IMR-90 (cell line): ENCODE results near the gene KBTBD8. TPM values are rescaled to one million over a fixed set of nuclear protein-coding genes. Genes with fewer than 3 reads are reported as not detected.

ENCODE experiments used
- ATAC-seq: fragments of 200-7000 bp; cut with Tn5 transposase; 2 replicates; pipeline ENCODE4 v1.9.1; 2020; ENCODE audit warnings: low read depth, mild to moderate bottlenecking, moderate library complexity
- BruUV-seq: library from RNA; stranded (reverse); fragments of 400-500 nt; replicated peaks from 2 replicates; lab custom pipeline; 2021; lab: Mats Ljungman, UMichigan
- CTCF ChIA-PET: fragments of 300-600 bp; formaldehyde crosslinking; extraction: SDS; loops from one replicate; lab custom pipeline; 2021; ENCODE audit warnings: antibody characterized with exemption; lab: Yijun Ruan, JAX
- POLR2A ChIA-PET: fragments of 300-600 bp; sonication (Branson Sonifier 250); formaldehyde crosslinking; loops from one replicate; lab custom pipeline; 2022; ENCODE audit warnings: antibody characterized with exemption; ENCODE audit not compliant: unreplicated experiment; lab: Charles Lee
- DNase-seq: peaks from one replicate; pipeline ENCODE4 v3.0.0; 2013
- H2AFZ ChIP-seq: replicated peaks from 2 replicates; pipeline ENCODE3; 2013; ENCODE audit warnings: low read length, mild to moderate bottlenecking; ENCODE audit not compliant: poor library complexity
- H2AK5ac ChIP-seq: 2 replicates; pipeline ENCODE4 v1.6.1; 2013; ENCODE audit warnings: low read depth, low read length, inconsistent platforms
- H2AK9ac ChIP-seq: replicated peaks from 2 replicates; pipeline ENCODE3; 2013; ENCODE audit warnings: mild to moderate bottlenecking, low read depth, low read length, moderate library complexity; ENCODE audit not compliant: poor library complexity
- H2BK120ac ChIP-seq: 2 replicates; pipeline ENCODE4 v1.6.1; 2013; ENCODE audit warnings: low read depth, low read length, inconsistent platforms
- H2BK15ac ChIP-seq: 3 replicates; pipeline ENCODE4 v1.6.1; 2013; ENCODE audit warnings: low read depth, low read length, inconsistent platforms
- H2BK20ac ChIP-seq: 2 replicates; pipeline ENCODE4 v1.6.1; 2013; ENCODE audit warnings: low read depth, mild to moderate bottlenecking, inconsistent platforms, low read length, moderate library complexity
- H2BK5ac ChIP-seq: 2 replicates; pipeline ENCODE4 v1.6.1; 2013; ENCODE audit warnings: mild to moderate bottlenecking, low read depth, low read length, inconsistent platforms; ENCODE audit not compliant: poor library complexity, severe bottlenecking
- H3K14ac ChIP-seq: replicated peaks from 2 replicates; pipeline ENCODE4 v1.6.1; 2013; ENCODE audit warnings: low read depth, low read length, inconsistent platforms
- H3K18ac ChIP-seq: 2 replicates; pipeline ENCODE4 v1.6.1; 2013; ENCODE audit warnings: low read depth, low read length, control low read depth
- H3K23ac ChIP-seq: 2 replicates; pipeline ENCODE4 v1.6.1; 2013; ENCODE audit warnings: low read depth, low read length, inconsistent platforms
- H3K27ac ChIP-seq: 2 replicates; pipeline ENCODE4 v1.5.1; 2013; ENCODE audit warnings: mild to moderate bottlenecking, control low read depth, low read length; ENCODE audit not compliant: insufficient read depth
- H3K27me3 ChIP-seq: 2 replicates; pipeline ENCODE4 v1.6.1; 2013; ENCODE audit warnings: low read length; ENCODE audit not compliant: control insufficient read depth, insufficient read depth
- H3K36me3 ChIP-seq: 2 replicates; pipeline ENCODE4 v1.6.1; 2013; ENCODE audit warnings: low read length, mixed read lengths; ENCODE audit not compliant: control insufficient read depth, insufficient read depth
- H3K4ac ChIP-seq: 2 replicates; pipeline ENCODE4 v1.6.1; 2013; ENCODE audit warnings: low read depth, low read length, inconsistent platforms
- H3K4me1 ChIP-seq: 2 replicates; pipeline ENCODE4 v1.6.1; 2013; ENCODE audit warnings: low read length, mixed read lengths; ENCODE audit not compliant: control insufficient read depth, insufficient read depth
- H3K4me2 ChIP-seq: 2 replicates; pipeline ENCODE4 v1.6.1; 2013; ENCODE audit warnings: low read depth, mild to moderate bottlenecking, control low read depth, low read length, moderate library complexity
- H3K4me3 ChIP-seq: 2 replicates; pipeline ENCODE4 v1.5.1; 2013; ENCODE audit warnings: low read depth, mild to moderate bottlenecking, control low read depth, low read length, moderate library complexity; ENCODE audit not compliant: insufficient read depth
- H3K56ac ChIP-seq: 2 replicates; pipeline ENCODE4 v1.6.1; 2013; ENCODE audit warnings: low read length, inconsistent platforms; ENCODE audit not compliant: insufficient read depth; ENCODE audit errors: extremely low read depth
- H3K79me1 ChIP-seq, 2 experiments: 2 replicates each; pipeline ENCODE4 v1.6.1; 2013; ENCODE audit warnings: low read length in 2 of 2, inconsistent platforms in 1 of 2, low read depth in 1 of 2
- H3K9ac ChIP-seq: 2 replicates; pipeline ENCODE4 v1.6.1; 2013; ENCODE audit warnings: low read depth, low read length, control low read depth
- H3K9me1 ChIP-seq: 2 replicates; pipeline ENCODE4 v1.6.1; 2013; ENCODE audit warnings: low read length, inconsistent platforms; ENCODE audit not compliant: insufficient read depth
- H3K9me3 ChIP-seq: 2 replicates; pipeline ENCODE4 v1.6.1; 2013; ENCODE audit warnings: low read length; ENCODE audit not compliant: control insufficient read depth, insufficient read depth
- H4K20me1 ChIP-seq: 2 replicates; pipeline ENCODE4 v1.6.1; 2013; ENCODE audit warnings: low read length, inconsistent platforms; ENCODE audit not compliant: insufficient read depth
- H4K5ac ChIP-seq: 2 replicates; pipeline ENCODE4 v1.6.1; 2013; ENCODE audit warnings: mild to moderate bottlenecking, low read depth, low read length, control low read depth
- H4K8ac ChIP-seq, 2 experiments: 2 replicates each; pipeline ENCODE4 v1.6.1; 2013; ENCODE audit warnings: low read depth in 2 of 2, low read length in 2 of 2, control low read depth in 1 of 2, inconsistent platforms in 1 of 2
- H4K91ac ChIP-seq: 2 replicates; pipeline ENCODE4 v1.6.1; 2013; ENCODE audit warnings: low read depth, low read length, inconsistent platforms; ENCODE audit not compliant: insufficient read depth
- BHLHE40 ChIP-seq: fragments of 150-350 bp; IDR thresholded peaks from 2 replicates; pipeline ENCODE4 v1.6.1; 2016; ENCODE audit warnings: mild to moderate bottlenecking, low read depth, low read length
- CEBPB ChIP-seq: IDR thresholded peaks from 2 replicates; pipeline ENCODE4 v1.6.1; 2012; ENCODE audit warnings: low read depth, low read length, improper control_type of control experiment
- CHD1 ChIP-seq: IDR thresholded peaks from 2 replicates; pipeline ENCODE4 v1.6.1; 2012; ENCODE audit warnings: low read depth, low read length, improper control_type of control experiment
- CTCF ChIP-seq: conservative IDR thresholded peaks from 2 replicates; pipeline ENCODE4 v1.5.1; 2012; ENCODE audit warnings: mild to moderate bottlenecking, low read depth, low read length, improper control_type of control experiment
- ELK1 ChIP-seq: fragments of 150-350 bp; IDR thresholded peaks from 2 replicates; pipeline ENCODE4 v1.6.1; 2016; ENCODE audit warnings: low read depth, mild to moderate bottlenecking, low read length, moderate library complexity, borderline replicate concordance
- FOS ChIP-seq: fragments of 150-350 bp; IDR thresholded peaks from 2 replicates; pipeline ENCODE4 v1.6.1; 2016; ENCODE audit warnings: low read depth, low read length
- MAFK ChIP-seq: IDR thresholded peaks from 2 replicates; pipeline ENCODE4 v1.6.1; 2012; ENCODE audit warnings: low read depth, low read length, improper control_type of control experiment
- MAZ ChIP-seq: IDR thresholded peaks from 2 replicates; pipeline ENCODE4 v1.6.1; 2012; ENCODE audit warnings: low read depth, mild to moderate bottlenecking, low read length, improper control_type of control experiment, moderate library complexity, borderline replicate concordance
- MXI1 ChIP-seq: IDR thresholded peaks from 2 replicates; pipeline ENCODE4 v1.6.1; 2012; ENCODE audit warnings: low read depth, mild to moderate bottlenecking, low read length, moderate library complexity, borderline replicate concordance
- NFE2L2 ChIP-seq: fragments of 150-350 bp; IDR thresholded peaks from 2 replicates; pipeline ENCODE4 v1.6.1; 2016; ENCODE audit warnings: low read depth, mild to moderate bottlenecking, low read length
- POLR2A ChIP-seq: IDR thresholded peaks from 2 replicates; pipeline ENCODE4 v1.6.1; 2012; ENCODE audit warnings: mild to moderate bottlenecking, low read depth, low read length
- RAD21 ChIP-seq: IDR thresholded peaks from 2 replicates; pipeline ENCODE4 v1.6.1; 2012; ENCODE audit warnings: low read length, improper control_type of control experiment
- RCOR1 ChIP-seq: IDR thresholded peaks from 2 replicates; pipeline ENCODE4 v1.6.1; 2012; ENCODE audit warnings: mild to moderate bottlenecking, low read length, improper control_type of control experiment; ENCODE audit not compliant: insufficient replicate concordance
- RFX5 ChIP-seq: IDR thresholded peaks from 2 replicates; pipeline ENCODE4 v1.8.0; 2012; ENCODE audit warnings: low read depth, mild to moderate bottlenecking, low read length, moderate library complexity
- SMC3 ChIP-seq: fragments of 150-350 bp; IDR thresholded peaks from 2 replicates; pipeline ENCODE4 v1.6.1; 2016; ENCODE audit warnings: low read depth, mild to moderate bottlenecking, antibody characterized with exemption, low read length, moderate library complexity
- USF2 ChIP-seq: fragments of 150-350 bp; IDR thresholded peaks from 2 replicates; pipeline ENCODE4 v1.6.1; 2017; ENCODE audit warnings: mild to moderate bottlenecking, antibody characterized with exemption, low read length, low read depth
- WGBS, 2 experiments: methylation state at CpG; one replicate each; pipeline versions ENCODE4 v1.1.5 to v1.1.7; 2013; ENCODE audit warnings: missing lambda C conversion rate in 2 of 2; ENCODE audit not compliant: insufficient read length in 1 of 2; ENCODE audit errors: extremely low coverage in 2 of 2; 5-methylcytosine and 5-hydroxymethylcytosine counted together
- dilution Hi-C: fragments of 300-500 bp; cut with HindIII; formaldehyde crosslinking; loops from one replicate; pipeline ENCODE4 v1.14.3; 2018; ENCODE audit warnings: low sequenced_read_pairs; ENCODE audit not compliant: unreplicated experiment
- in situ Hi-C: fragments of 300-500 bp; cut with MboI; formaldehyde crosslinking; loops from 3 replicates; pipeline ENCODE4 v1.14.3; 2019; ENCODE audit warnings: low sequenced_read_pairs, inconsistent platforms, mixed read lengths
- intact Hi-C: fragments of 100-400 bp; cut with micrococcal nuclease; formaldehyde crosslinking; loops from 2 replicates; pipeline ENCODE4 v1.10.0; 2022
- polyA plus RNA-seq, 3 experiments: library from polyadenylated mRNA; depleted of rRNA; stranded (reverse); fragments of >200 nt; gene quantifications; 2 replicates each; pipeline ENCODE4 v1.2.3, GENCODE V29; 2012; ENCODE audit warnings: low replicate concordance in 1 of 3
- total RNA-seq: library from RNA; depleted of rRNA; stranded (reverse); fragments of >200 nt; gene quantifications from 2 replicates; pipeline ENCODE4 v1.2.3, GENCODE V29; 2012

KBTBD8 gene
- total and polyA plus RNA-seq, 2 of the 4 experiments (the other 2 are of a cell fraction): 1.5 to 8.6 TPM

- no peak overlapping the region for H4K5ac ChIP-seq
- no TSS peak for BruUV-seq
- DNase-seq: no peak
Measured at GRCh38 chr3:67047051-67047450, 48.9 kb downstream of the KBTBD8 start.

More at GRCh38 chr3:67047051-67047450, 48.9 kb downstream of the KBTBD8 start:
- Histone ChIP-seq H2BK120ac (no peak overlapping the region), H4K20me1 (no peaks in the 10 kb centered on the region), H3K79me1 (no peaks in the 10 kb centered on the region), H2BK15ac (no peak overlapping the region), H3K14ac (no peak overlapping the region), H2AK5ac (no peak overlapping the region), H3K4me2 (no peak overlapping the region), H2BK5ac (no peak overlapping the region), H4K8ac (no peak overlapping the region), H2AK9ac (no peak overlapping the region), H3K23ac (no peak overlapping the region), H3K27me3 (no peaks in the 10 kb centered on the region; the same call in none of the 2 replicates), H3K36me3 (no peaks in the 10 kb centered on the region), H3K27ac (no peak overlapping the region), H3K4me3 (no peak overlapping the region), H2AFZ (no peak overlapping the region), H3K9ac (no peak overlapping the region), H4K91ac (no peak overlapping the region), H3K18ac (no peak overlapping the region), H3K56ac (no peak overlapping the region), H3K9me3 (no peaks in the 10 kb centered on the region), H3K4me1 (peaks cover 4% of the 10 kb centered on the region), H3K9me1 (no peaks in the 10 kb centered on the region), H3K4ac (no peak overlapping the region), H2BK20ac (no peak overlapping the region)
- WGBS, 2 experiments: no CpG with 5 or more reads among the region's 2 CpGs
- ChIA-PET POLR2A (no interaction called here), CTCF (interaction anchor here (0.6 to 3.5 kb wide), 3 partner anchors 37 to 79 kb away, joined by 3 to 12 read pairs (median 3); no protein-coding TSS in a partner anchor)
- dilution Hi-C loops: no loop called here
- intact Hi-C loops: no loop called here
- in situ Hi-C loops: no loop called here
- ATAC-seq: no peak
- TF ChIP-seq BHLHE40 (no peak), RAD21 (no peak), FOS (no peak), MAFK (no peak), CEBPB (no peak), MXI1 (no peak), CHD1 (no peak), CTCF (no peak), RFX5 (no peak), SMC3 (no peak), MAZ (no peak), RCOR1 (no peak), POLR2A (no peak), USF2 (no peak), ELK1 (no peak), NFE2L2 (no peak)
